DOHH2 (cell line): ENCODE data around the gene GRIP2.

ENCODE experiments used
- H3F3A ChIP-seq: fragments of 200-600 bp; sonication (generic), shearing (Covaris generic); 2 replicates; pipeline ENCODE4 v1.6.0; 2016; ENCODE audit warnings: antibody characterized with exemption, mild to moderate bottlenecking; ENCODE audit not compliant: control insufficient read depth, insufficient read depth
- H3K27ac ChIP-seq: fragments of 200-600 bp; sonication (generic); 2 replicates; pipeline ENCODE4 v1.5.1; 2014; ENCODE audit warnings: low read depth, mild to moderate bottlenecking, low read length, moderate library complexity
- H3K27me3 ChIP-seq: fragments of 200-600 bp; sonication (generic); 2 replicates; pipeline ENCODE4 v1.6.1; 2014; ENCODE audit warnings: mild to moderate bottlenecking, low read length, mixed read lengths; ENCODE audit not compliant: control insufficient read depth
- H3K36me3 ChIP-seq: fragments of 200-600 bp; sonication (generic); 2 replicates; pipeline ENCODE4 v1.6.1; 2014; ENCODE audit warnings: mild to moderate bottlenecking, low read length, moderate library complexity, mixed read lengths; ENCODE audit not compliant: control insufficient read depth
- H3K4me1 ChIP-seq: fragments of 200-600 bp; sonication (generic); 2 replicates; pipeline ENCODE4 v1.6.1; 2014; ENCODE audit warnings: mild to moderate bottlenecking, low read length, mixed read lengths; ENCODE audit not compliant: control insufficient read depth
- H3K4me2 ChIP-seq: fragments of 200-600 bp; sonication (generic); 2 replicates; pipeline ENCODE4 v1.6.0; 2014; ENCODE audit warnings: mild to moderate bottlenecking, low read length, moderate library complexity
- H3K4me3 ChIP-seq: fragments of 200-600 bp; sonication (generic); 2 replicates; pipeline ENCODE4 v1.5.1; 2014; ENCODE audit warnings: mild to moderate bottlenecking, low read length, mixed read lengths
- H3K79me2 ChIP-seq: fragments of 200-600 bp; sonication (generic); 2 replicates; pipeline ENCODE4 v1.6.1; 2014; ENCODE audit warnings: mild to moderate bottlenecking, low read length, mixed read lengths; ENCODE audit not compliant: control insufficient read depth
- H3K9me2 ChIP-seq: fragments of 200-600 bp; sonication (generic); replicated peaks from 2 replicates; pipeline ENCODE4 v1.6.1; 2014; ENCODE audit warnings: mild to moderate bottlenecking, low read length, mixed read lengths; ENCODE audit not compliant: control insufficient read depth
- H3K9me3 ChIP-seq: fragments of 200-600 bp; sonication (generic); 2 replicates; pipeline ENCODE4 v1.6.1; 2014; ENCODE audit warnings: antibody characterized with exemption, low read length, mixed read lengths; ENCODE audit not compliant: control insufficient read depth, insufficient read depth
- H4K20me1 ChIP-seq: fragments of 200-600 bp; sonication (generic); 2 replicates; pipeline ENCODE4 v1.6.0; 2014; ENCODE audit warnings: low read depth, mild to moderate bottlenecking, antibody characterized with exemption, low read length, moderate library complexity; ENCODE audit not compliant: control insufficient read depth, insufficient read depth
- EZH2phosphoT487 ChIP-seq: fragments of 200-600 bp; sonication (generic); IDR thresholded peaks from 2 replicates; pipeline ENCODE4 v1.6.1; 2017; ENCODE audit warnings: borderline replicate concordance, mild to moderate bottlenecking, antibody characterized with exemption, low read length, moderate library complexity, mixed read lengths
- TF ChIP-seq, protein P1 (sequence below): fragments of 200-600 bp; sonication (generic); IDR thresholded peaks from one replicate; pipeline ENCODE4 v1.5.1; 2014; ENCODE audit warnings: antibody characterized with exemption, mild to moderate bottlenecking, low read depth, low read length; ENCODE audit not compliant: poor library complexity, severe bottlenecking

Gene GRIP2

DNA sequence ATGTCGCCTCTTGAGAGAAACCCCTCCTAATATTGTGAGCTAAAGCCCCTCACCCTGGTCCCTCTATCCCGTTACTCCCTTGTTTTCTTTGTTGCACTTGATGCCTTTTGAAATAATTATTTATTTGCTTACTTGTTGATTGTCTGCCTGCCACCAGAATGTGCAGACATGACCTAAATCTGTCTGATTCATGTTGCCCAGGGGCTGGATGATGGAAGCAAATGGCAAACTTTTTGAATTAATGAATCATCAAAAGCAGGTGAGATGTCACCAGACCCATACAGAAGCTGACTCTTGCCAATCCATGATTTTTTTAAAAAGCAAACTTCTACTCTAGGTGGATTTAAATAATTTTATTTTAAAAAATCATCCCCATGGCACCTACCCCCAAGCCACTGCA, 49.3 kb downstream of the GRIP2 start:
- no peaks in the 10 kb centered on the region for H3K9me2 ChIP-seq
- TF ChIP-seq, protein P1, sequence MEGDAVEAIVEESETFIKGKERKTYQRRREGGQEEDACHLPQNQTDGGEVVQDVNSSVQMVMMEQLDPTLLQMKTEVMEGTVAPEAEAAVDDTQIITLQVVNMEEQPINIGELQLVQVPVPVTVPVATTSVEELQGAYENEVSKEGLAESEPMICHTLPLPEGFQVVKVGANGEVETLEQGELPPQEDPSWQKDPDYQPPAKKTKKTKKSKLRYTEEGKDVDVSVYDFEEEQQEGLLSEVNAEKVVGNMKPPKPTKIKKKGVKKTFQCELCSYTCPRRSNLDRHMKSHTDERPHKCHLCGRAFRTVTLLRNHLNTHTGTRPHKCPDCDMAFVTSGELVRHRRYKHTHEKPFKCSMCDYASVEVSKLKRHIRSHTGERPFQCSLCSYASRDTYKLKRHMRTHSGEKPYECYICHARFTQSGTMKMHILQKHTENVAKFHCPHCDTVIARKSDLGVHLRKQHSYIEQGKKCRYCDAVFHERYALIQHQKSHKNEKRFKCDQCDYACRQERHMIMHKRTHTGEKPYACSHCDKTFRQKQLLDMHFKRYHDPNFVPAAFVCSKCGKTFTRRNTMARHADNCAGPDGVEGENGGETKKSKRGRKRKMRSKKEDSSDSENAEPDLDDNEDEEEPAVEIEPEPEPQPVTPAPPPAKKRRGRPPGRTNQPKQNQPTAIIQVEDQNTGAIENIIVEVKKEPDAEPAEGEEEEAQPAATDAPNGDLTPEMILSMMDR, result no peak
- TF ChIP-seq EZH2phosphoT487, result no peak
- no peak overlapping the region for H3K4me3 ChIP-seq

DNA sequence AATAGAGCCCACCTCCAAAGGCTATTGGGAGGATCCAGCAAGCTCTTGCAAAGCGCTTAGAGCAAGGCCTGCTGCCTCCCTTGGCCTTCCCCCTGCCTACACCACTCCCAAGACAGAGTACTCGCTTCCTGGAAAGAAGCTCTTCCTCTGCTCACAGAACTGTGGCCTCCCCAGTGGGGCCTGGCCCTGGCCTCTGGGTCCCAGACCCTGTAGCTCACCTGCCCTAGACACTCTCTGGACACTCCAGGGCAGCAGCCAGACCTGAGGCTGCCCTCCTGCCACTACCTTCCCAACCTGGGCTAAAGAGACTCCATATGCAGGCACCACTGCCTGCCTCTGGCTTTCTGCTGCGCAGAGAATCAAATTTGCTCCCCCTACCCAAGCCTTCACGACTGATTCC, 49.9 kb downstream of the GRIP2 start:
- Histone ChIP-seq H3K27me3 (no peaks in the 10 kb centered on the region), H3K36me3 (peaks cover 17% of the 10 kb centered on the region), H3K4me1 (no peaks in the 10 kb centered on the region), H3F3A (no peaks in the 10 kb centered on the region), H3K9me2 (no peaks in the 10 kb centered on the region), H3K9me3 (no peaks in the 10 kb centered on the region), H3K4me3 (no peak overlapping the region), H4K20me1 (no peaks in the 10 kb centered on the region), H3K27ac (no peak overlapping the region), H3K79me2 (no peaks in the 10 kb centered on the region), H3K4me2 (no peak overlapping the region)
- TF ChIP-seq, protein P1, result no peak
- no peak for TF ChIP-seq EZH2phosphoT487

More for the DNA sequence above, 49.3 kb downstream of the GRIP2 start:
- H3K9me3 ChIP-seq, result no peaks in the 10 kb centered on the region
- H3K79me2 ChIP-seq, result no peaks in the 10 kb centered on the region
- H3K27me3 ChIP-seq, result no peaks in the 10 kb centered on the region
- H4K20me1 ChIP-seq, result no peaks in the 10 kb centered on the region
- peaks cover 11% of the 10 kb centered on the region for H3K36me3 ChIP-seq
- no peaks in the 10 kb centered on the region for H3F3A ChIP-seq
- no peak overlapping the region for H3K4me2 ChIP-seq
- no peak overlapping the region for H3K27ac ChIP-seq
- H3K4me1 ChIP-seq, result no peaks in the 10 kb centered on the region

DNA sequence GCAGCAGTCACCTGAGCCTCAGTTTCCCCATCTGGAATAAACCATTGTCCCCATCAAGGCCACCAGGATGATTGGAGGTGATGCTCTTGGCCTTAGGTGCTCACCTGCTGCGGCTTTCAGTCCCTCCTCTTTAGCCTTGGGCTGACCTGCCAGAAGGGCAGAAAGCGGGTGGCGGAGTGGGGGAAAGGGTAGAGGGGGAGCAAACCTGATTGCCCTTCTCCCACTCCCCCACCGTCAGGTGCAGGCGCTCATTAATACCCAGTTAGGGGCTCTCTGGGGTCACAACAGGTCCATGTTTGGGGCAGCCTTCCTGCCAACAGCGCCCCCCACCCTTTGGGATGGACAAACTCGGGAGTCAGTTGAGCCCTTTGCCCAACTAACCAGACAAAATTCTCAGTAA, 50.5 kb downstream of the GRIP2 start:
- H3K36me3 ChIP-seq, result peaks cover 20% of the 10 kb centered on the region
- H3K27me3 ChIP-seq, result no peaks in the 10 kb centered on the region
- H4K20me1 ChIP-seq, result no peaks in the 10 kb centered on the region
- no peak overlapping the region for H3K4me3 ChIP-seq
- no peaks in the 10 kb centered on the region for H3K9me2 ChIP-seq
- no peaks in the 10 kb centered on the region for H3F3A ChIP-seq
- H3K9me3 ChIP-seq, result no peaks in the 10 kb centered on the region
- no peak overlapping the region for H3K4me2 ChIP-seq
- TF ChIP-seq, protein P1, result no peak
- no peak for TF ChIP-seq EZH2phosphoT487
- H3K4me1 ChIP-seq, result no peaks in the 10 kb centered on the region
- H3K27ac ChIP-seq, result no peak overlapping the region
- H3K79me2 ChIP-seq, result no peaks in the 10 kb centered on the region
